NCI-H1092 (cell line): Measurements from ENCODE around the gene BAD.
A peak's percentile ranks its signal among the peaks of the same experiment; 100 is the strongest.
"Not testable (repeated sequence)": the region's sequence is repeated elsewhere in the genome, so short reads cannot be mapped to it uniquely, and the experiment has no call there.

Experiments
- DNase-seq: peaks from one replicate; lab custom pipeline; 2025; lab: John Stamatoyannopoulos, UW

Gene BAD

DNA sequence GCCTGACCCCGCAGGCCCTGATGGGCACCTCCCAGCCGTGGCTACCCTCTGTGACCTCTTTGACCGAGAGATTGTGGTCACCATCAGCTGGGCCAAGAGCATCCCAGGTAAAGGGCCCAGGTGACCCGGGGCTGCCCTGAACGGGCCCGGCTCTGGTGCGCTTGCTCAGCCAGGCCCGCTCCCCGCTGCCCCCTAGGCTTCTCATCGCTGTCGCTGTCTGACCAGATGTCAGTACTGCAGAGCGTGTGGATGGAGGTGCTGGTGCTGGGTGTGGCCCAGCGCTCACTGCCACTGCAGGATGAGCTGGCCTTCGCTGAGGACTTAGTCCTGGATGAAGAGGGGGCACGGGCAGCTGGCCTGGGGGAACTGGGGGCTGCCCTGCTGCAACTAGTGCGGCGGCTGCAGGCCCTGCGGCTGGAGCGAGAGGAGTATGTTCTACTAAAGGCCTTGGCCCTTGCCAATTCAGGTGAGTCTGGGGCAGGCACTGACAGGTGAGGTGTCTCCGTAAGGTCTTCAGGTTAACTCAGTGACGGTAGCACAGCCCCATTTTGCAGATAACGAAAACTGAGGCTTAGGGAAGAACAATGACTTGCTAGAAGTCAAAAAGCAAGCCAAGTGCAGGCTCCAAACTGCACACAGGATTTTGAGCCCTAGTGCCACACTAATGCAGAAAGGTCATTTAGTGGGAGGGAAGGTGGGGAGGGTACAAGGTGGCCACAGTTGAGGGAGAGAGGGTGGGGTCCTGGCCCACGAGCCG is 30.5 kb upstream of the BAD start:
- no peak for DNase-seq

DNA sequence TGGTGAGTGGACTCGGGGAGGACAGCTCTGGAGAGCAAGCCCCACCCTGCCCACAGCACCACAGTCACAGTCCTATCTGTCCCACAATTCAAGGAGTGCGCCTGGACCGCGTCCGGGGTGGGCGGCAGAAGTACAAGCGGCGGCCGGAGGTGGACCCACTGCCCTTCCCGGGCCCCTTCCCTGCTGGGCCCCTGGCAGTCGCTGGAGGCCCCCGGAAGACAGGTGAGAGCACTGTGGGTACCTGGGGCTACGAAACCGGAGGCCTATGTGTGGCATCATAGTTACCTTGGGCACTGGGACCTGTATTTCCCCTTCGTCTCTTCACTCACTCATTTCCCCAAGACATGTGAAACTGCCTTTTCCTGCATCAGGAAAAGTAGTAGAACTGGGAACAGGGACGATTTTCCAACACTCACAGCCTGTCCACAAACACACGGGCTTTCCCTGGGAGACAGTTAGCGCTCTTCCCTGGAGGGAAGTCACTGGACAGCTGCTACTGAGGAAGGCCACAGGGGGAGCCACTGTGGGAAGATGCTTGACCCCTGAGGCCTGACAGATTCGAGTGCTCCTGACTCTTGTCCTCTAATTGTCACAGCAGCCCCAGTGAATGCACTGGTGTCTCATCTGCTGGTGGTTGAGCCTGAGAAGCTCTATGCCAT is 29.8 kb upstream of the BAD start:
- no peak for DNase-seq

DNA sequence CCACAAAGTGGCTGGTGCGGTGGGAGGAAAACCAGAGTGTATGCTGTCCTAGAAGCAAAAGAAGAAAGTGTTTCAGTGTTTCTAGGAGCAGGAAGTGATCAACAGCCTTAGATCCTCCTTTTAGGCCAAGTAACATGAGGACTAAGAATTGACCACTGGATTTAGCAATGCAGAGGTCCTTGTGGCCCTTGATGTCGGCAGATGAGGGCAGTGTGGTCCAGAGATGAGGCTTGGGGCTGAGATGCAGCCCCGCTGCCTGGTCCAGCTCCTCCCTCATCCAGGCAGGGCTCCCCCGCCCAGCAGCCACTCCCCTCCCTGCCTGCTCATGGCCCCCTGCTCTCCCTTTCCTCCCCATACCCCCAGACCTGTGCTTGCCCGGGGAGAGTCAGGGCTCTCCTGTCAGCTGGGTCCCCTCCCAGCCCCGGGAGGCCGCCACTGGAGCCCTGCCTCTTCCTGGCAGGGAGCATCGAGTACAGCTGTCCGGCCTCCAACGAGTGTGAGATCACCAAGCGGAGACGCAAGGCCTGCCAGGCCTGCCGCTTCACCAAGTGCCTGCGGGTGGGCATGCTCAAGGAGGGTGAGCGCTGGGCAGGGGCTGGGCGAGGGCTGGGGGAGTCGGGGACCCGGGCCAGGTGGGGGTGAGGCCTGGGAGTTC is 29.2 kb upstream of the BAD start:
- DNase-seq, result no peak

DNA sequence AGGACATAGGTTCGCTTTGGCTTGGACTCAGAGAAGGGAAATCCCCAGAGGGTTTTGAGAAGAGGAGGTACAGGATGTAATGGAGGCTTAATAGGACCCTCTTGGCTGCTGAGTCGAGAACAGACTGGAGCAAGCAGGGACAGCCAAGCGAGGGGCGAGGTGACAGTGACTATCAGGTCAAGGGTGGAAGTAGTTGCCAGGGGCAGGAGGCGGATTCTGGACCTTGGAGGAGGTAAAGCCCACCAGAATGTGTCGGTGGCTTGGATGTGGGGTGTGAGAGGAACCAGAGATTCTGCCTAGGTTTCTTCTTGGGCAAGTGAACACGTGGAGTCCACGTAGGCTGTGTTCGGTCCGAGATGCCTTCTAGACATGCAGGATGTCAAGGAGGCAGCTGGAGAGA is 28.5 kb upstream of the BAD start:
- DNase-seq, result no peak

DNA sequence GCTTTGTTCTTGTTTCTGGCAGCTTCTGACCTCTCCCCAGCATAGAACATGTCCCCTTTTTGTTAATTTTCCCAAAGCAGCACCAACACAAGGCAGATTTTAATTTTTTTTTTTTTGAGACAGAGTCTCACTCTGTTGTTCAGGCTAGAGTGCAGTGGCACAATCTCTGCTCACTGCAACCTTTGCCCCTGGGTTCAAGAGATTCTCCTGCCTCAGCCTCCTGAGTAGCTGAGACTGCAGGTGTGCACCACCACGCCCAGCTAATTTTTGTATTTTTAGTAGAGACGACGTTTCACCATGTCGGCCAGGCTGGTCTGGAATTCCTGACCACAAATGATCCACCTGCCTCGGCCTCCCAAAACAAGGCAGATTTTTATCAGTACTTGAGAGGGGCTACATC is 23.3 kb upstream of the BAD start:
- DNase-seq, result not testable (repeated sequence)

DNA sequence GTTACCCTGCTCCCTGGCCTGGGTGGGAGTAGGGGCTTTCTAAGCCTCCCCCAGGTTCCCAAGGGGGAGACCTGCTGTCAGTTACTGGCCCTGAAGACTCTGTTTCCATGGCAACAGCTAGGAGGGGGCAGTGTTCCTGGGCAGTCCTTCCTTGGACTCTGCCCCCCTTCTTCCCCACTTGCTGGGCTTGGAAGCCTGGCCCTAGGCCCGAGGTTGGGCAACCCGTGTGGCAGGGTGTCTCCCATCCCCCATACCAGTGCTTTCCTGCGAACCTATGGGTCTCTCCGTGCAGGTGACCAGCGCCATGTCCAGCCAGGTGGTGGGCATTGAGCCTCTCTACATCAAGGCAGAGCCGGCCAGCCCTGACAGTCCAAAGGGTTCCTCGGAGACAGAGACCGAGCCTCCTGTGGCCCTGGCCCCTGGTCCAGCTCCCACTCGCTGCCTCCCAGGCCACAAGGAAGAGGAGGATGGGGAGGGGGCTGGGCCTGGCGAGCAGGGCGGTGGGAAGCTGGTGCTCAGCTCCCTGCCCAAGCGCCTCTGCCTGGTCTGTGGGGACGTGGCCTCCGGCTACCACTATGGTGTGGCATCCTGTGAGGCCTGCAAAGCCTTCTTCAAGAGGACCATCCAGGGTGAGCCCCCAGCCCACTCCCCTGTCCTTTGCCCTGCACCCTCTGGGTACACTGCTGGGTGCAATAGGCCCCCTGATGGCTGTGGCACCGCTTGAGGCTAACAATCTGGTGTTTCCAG is 22.6 kb upstream of the BAD start:
- no peak for DNase-seq

DNA sequence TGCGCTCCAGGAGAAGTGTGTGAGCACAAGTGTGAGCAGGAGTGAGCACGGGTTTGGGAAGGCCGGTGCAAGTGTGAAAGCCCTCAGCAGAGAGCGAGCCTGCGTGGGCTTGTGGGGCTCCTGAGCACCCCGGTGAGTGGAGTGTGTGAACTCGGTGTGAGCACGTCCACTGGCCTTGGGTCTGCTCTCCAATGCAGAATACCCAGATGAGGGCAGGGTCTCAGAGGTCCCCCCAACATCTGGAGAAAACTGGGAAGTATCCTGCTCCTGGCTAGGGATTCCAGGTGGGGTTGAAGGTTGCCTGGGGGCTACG is 22.1 kb upstream of the BAD start:
- no peak for DNase-seq

DNA sequence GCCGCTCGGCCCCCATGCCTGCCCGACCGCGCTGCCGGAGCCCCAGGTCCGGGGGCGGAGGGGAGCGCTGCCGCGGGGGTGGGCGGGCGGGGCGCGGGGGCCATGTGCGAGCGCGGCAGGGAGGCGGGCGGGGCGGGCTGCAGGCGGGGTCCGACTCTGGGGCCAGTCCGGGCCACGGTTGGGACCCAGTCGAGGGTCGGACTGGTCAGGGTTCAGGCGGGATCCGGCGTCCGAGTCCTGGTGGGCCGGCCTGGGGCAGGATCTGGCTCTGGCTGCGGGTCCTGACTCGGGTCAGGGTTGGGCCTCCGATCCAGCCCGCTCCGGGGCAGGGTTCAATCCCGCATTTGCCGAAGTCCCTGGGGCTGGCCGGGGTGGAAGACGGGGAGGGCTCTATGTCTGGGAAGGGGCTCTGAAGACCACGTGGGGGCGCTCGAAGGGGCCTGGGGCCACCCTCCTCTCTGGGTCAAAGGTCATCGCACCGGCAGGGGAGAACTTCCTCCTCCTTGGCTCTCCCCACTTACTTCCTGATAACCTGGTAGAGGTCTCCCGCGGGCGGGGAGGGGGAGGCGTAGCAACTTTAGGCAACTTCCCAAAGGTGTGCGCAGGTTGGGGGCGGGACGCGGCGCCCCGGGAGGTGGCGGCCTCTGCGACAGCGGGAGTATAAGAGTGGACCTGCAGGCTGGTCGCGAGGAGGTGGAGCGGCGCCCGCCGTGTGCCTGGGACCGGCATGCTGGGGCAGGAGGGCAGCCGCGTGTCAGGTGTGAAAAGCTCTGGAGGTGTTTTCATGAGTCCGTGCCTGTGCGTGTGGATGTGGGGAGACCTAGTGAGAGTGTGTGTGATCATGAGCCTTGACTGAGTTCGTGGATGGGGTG is 21.5 kb upstream of the BAD start:
- no peak for DNase-seq

DNA sequence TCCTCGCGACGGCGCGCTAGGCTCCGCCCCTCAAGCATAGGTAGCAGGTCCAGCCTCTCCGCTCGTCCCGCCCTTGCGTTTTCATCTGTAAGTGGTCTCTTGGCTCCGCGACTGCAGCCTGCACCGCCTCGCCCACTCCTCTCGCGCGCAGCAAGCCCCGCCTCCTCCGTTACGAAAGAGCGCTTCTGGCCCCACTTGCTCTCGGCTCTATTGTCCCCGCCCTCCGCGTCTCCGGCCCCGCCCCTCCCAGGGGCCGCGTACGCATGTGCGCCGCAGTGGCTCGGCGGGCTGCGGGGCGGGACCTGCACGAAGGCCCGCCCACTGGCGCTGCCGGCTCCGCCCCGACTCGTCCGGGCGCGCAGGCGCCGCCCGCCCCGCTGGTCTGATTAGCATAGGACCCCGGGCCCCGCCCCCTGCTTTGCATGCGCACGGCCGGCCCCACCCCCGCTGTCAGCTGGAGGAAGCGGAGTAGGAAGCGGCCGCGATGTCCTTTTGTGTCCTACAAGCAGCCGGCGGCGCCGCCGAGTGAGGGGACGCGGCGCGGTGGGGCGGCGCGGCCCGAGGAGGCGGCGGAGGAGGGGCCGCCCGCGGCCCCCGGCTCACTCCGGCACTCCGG is 20.7 kb upstream of the BAD start, which contains the start of gene ESRRA:
ESRRA (plus strand) TSS at position 450 of the 616 bp plus-strand sequence. CDS start 1,656 bp downstream, outside the sequence.
- DNase-seq, result peak; percentile 100

DNA sequence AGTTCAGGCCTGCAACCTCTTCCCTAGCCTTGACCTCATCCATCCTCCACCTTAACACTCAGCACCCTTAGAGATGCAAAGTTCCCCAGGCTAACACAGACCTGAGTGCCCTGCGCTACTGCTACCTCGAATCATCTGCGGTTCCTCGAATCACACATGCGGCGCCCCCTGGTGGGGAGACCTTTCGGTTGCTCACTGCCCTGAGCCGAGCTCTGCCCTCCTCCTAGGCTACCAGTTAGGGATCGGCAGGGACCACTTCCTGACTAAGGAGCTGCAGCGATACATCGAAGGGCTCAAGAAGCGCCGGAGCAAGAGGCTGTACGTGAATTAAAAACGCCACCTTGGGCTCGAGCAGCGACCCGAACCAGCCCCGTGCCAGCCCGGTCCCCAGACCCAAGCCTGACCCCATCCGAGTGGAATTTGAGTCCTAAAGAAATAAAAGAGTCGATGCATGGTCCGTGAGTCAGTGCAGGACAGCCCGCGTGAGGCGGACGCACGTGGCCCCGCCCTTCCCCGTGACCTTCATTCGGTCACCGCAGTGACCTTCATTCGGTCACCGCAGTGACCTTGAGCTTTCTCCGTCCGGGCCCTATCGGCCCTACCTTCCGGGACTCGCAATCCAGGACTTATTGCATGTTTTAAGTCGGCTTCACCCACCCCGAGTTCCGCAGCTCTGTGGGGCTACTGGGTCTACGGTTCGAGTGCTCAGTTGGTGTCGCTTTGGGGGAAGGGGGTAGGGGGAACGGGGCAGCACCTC is 20.0 kb upstream of the BAD start:
- peak; percentile 91 for DNase-seq

DNA sequence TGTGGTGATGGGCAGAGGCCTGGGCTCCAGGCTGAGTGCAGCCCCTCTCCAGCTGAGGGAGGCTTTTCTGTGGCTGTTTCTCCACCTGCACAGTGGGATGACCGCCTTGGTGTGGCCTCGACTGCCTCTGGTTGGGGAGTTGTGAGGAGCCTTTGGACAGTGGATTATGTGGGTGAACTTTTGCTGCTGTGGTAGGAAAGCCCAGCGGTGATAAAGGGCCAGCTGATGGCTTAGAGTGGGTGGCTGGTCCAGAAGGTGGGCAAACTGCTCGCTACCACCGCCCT is 19.5 kb upstream of the BAD start:
- DNase-seq, result no peak

DNA sequence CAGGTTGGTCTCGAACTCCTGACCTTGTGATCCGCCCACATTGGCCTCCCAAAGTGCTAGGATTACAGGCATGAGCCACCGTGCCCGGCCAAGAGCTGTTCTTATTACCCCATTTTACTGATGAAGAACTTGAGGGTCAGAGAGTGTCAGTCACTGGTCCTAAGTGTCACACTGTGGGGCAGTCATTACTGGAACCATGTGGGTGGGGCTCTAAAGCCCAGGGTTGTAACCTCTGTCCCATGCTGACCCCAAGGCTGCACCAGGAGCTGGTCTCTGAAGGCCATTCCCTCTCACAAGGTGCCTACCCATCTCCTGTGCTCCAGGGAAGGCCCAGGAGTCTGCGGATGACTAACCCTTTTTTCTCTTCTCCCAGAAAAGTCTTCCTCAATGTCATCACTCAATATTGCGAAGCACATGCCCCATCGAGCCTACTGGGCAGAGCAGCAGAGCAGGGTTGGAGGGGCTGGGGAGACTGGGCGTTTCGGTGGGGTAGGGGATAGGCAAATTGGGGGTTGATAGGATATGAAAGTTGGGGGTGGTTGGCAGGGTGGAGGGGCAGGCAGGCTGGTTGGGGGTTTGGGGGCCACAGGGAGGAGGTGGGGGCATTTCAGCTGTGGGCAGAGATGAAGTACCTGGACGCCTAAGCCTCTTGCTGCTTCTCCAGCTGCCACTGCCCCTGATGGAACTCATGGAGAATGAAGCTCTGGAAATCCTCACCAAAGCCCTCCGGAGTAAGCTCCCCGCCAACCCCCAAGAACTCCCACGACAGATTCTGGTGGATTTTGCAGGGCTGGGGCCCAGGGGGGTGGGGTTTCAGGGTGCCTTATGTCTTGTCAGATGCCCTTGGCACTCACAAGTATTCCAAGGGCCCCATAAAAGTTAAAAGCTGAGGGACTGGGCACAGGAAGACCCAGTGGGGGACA is 18.9 kb upstream of the BAD start:
- no peak for DNase-seq

DNA sequence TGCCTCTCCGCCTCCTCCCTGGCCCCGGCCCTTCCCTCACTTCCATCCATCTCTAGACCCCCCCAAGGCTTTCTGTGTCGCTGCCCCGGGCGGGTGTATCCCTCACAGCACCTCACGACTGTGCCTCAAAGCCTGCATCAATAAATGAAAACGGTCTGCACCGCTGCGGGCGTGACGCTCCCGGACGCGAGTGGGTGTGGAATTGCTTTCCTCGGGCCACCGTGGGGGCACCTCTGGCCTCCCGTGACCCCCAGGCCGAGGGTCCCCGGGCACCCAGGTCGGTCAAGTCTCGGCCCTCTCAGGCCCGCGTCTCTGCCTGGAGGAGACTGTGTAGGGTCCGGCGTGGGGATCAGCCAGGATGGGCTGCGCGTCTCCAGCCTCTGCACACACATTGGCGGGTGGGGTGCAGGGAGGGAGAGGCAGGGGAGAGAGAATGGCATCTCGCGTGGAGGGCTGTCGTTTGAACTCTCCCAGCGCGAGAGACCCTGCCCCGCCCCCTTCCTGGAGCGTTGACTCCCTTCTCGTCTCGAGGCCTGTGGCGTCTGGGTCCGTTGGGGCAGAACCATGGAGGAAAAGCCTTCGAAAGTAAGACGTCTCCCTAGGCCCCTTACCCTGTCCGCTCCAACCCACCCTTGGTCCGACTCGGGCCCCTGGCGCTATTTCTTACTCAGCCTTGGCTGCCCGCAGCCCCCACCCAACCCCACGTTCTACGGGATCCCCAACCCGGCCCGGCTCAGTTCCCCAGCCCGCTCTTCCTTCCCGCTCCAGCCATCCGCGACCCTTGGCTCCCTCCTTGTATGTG is 15.6 kb upstream of the BAD start, which contains the start of gene CATSPERZ:
CATSPERZ (plus strand) TSS at position 512 of the 802 bp plus-strand sequence; CDS start at position 565, 53 bp downstream.
- DNase-seq, result no peak

DNA sequence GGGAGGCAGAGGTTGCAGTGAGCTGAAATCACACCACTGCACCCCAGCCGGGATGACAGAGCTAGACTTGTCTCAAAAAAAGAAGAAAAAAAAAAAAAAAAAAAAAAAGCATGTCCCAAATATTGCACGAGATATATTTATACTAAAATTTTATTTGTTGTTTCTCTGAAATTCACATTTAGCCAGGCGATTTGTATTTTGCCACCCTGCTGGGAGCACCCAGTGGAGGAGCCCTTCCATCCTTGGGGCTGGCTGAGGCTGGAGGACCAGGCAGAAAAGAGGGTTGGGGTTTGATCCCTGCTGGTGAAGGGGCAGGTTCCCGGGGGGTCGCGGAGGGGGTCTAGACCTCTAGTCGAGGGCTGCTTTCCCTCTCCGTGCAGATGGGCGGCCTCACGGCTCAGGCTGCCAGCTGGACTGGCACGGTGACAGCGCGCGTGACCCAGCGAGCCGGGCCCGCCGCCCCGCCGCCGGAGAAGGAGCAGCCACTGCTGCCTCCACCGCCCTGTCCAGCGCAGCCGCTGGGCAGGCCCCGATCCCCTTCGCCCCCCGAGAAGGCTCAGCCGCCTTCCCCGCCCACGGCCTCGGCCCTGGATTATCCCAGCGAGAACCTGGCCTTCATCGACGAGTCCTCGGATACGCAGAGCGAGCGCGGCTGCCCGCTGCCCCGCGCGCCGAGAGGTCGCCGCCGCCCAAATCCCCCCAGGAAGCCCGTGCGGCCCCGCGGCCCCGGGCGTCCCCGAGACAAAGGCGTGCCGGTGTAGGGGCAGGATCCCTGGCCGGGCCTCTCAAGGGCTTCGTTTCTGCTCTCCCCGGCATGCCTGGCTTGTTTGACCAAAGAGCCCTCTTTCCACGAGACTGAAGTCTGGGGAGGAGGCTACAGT is 14.7 kb upstream of the BAD start:
- peak; percentile 36 for DNase-seq

DNA sequence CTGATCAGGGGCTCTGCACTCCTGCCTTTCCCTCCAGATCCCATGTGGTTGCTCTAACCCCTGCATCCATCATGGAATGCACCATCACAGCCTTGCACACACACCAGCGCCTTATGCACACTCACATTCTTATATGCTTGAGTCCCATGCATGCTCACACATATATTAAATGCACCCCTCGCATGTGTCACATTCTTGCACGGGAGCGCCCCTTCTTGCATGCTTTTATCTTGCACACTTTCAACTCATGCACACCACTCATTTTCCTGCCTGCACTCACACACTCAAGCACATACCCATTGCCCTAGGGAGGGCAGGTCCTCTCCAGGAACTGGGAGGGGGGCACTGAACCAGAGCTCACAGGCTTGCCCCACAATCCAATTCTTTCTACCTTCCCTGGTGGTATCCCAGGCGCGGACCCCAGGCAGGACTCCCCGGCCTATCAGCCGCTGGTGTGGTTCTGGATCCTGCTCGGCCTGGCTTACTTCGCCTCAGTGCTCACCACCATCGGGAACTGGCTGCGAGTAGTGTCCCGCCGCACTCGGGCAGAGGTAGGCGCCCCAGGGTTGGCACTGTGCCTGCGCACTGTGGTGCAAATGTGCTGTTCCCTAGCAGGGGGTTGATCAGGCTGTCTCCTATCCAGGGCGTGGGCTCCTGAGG is 13.4 kb upstream of the BAD start:
- no peak for DNase-seq

DNA sequence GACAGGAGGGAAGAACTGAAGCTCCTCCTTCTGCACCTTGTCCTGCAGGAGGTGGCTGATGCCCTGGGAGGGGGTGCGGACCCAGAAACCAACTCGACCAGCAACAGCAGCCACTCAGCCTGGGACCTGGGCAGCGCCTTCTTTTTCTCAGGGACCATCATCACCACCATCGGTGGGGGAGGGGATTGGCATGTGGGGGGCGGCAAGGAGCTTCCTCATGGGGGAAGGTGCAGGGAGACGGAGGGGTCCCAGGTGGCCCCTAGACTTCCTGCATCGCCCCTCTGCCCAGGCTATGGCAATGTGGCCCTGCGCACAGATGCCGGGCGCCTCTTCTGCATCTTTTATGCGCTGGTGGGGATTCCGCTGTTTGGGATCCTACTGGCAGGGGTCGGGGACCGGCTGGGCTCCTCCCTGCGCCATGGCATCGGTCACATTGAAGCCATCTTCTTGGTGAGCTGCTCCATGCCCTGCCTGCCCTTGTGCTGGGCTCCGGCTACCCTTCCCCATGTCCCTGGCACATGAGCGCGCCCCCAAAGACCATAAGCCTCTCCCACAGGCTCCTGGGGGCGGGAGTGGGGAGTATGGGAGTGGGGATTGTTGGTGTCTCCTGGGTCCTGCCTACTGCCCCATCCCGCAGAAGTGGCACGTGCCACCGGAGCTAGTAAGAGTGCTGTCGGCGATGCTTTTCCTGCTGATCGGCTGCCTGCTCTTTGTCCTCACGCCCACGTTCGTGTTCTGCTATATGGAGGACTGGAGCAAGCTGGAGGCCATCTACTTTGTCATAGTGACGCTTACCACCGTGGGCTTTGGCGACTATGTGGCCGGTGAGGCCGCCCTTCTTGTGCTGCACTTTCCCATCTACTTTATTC is 12.6 kb upstream of the BAD start:
- no peak for DNase-seq
